Calu3 (cell line): ENCODE data around the gene DBF4B. TPM values are rescaled to one million over a fixed set of nuclear protein-coding genes. Genes with fewer than 3 reads are reported as not detected.
A peak's percentile ranks its signal among the peaks of the same experiment; 100 is the strongest.

Experiments
- BruUV-seq: library from RNA; stranded (reverse); fragments of 400-500 nt; replicated peaks from 2 replicates; lab custom pipeline; 2021; lab: Mats Ljungman, UMichigan
- CTCF ChIA-PET: fragments of 300-600 bp; sonication (Branson Sonifier 250); formaldehyde crosslinking; loops from one replicate; lab custom pipeline; 2022; ENCODE audit warnings: antibody characterized with exemption; lab: Charles Lee
- DNase-seq: peaks from one replicate; pipeline ENCODE4 v3.0.0; 2022
- H3K27ac Mint-ChIP-seq: one replicate; pipeline ENCODE4 v1.8.0; 2022; ENCODE audit warnings: mixed read lengths; ENCODE audit not compliant: unreplicated experiment
- H3K27me3 Mint-ChIP-seq: one replicate; pipeline ENCODE4 v1.8.0; 2022; ENCODE audit warnings: mixed read lengths; ENCODE audit not compliant: unreplicated experiment
- H3K36me3 Mint-ChIP-seq: one replicate; pipeline ENCODE4 v1.8.0; 2022; ENCODE audit warnings: mild to moderate bottlenecking, moderate library complexity, mixed read lengths; ENCODE audit not compliant: insufficient read depth, unreplicated experiment
- H3K4me1 Mint-ChIP-seq: one replicate; pipeline ENCODE4 v1.8.0; 2022; ENCODE audit warnings: mild to moderate bottlenecking, low read depth, mixed read lengths; ENCODE audit not compliant: unreplicated experiment
- H3K4me3 Mint-ChIP-seq: one replicate; pipeline ENCODE4 v1.8.0; 2022; ENCODE audit warnings: mild to moderate bottlenecking, low read depth, moderate library complexity, mixed read lengths; ENCODE audit not compliant: unreplicated experiment
- H3K9me3 Mint-ChIP-seq: one replicate; pipeline ENCODE4 v1.8.0; 2022; ENCODE audit warnings: low read depth, mixed read lengths; ENCODE audit not compliant: unreplicated experiment
- intact Hi-C: fragments of 100-400 bp; cut with micrococcal nuclease; formaldehyde crosslinking; loops from one replicate; pipeline ENCODE4 v1.10.0; 2022; ENCODE audit not compliant: unreplicated experiment
- total RNA-seq: library from RNA; stranded (reverse); gene quantifications from 2 replicates; pipeline ENCODE4 v1.2.3, GENCODE V29; 2022
- TF ChIP-seq, protein P1 (sequence below): fragments of 200-600 bp; IDR thresholded peaks from one replicate; pipeline ENCODE4 v1.8.0; 2022; ENCODE audit warnings: antibody characterized with exemption; ENCODE audit not compliant: unreplicated experiment

The DBF4B gene
- total RNA-seq, 1 experiment from 2014 or later, result 47.4 TPM

DNA sequence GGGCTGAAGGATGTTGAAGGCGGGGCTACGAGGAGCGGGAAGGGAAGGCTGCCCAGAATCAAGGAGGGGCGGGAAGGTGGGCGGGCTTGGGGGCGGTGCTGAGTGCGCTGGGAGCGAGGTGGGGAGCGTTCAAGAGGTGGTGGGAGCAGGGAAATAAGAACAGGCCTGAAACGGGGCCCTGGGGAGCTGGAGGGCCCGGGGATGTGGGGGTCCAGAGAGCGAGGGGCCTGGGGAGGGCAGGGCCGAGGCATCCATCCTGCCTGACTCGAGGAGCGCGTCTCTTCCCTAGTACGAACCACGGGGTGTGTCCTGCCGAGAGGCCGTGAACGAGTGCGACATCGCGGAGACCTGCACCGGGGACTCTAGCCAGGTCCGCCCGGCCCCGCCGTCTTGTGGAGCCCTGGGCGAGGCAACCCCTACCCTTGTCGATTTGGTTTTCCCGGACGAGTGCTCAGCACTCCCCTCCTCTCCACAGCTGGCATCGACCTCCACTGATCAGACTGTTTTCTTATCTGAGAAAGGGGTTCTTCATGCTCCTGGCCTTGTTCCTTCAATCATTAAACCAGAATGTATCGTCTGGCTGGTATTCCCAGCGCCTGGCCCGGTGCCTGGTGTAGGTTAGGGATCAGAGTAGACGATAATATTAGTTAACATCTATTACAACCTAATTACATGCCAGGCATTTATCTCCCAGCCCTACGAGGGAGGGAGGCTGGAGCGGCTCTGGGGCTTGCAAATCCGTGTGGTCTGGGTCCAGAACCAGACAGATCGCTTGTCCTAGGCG, 67.6 kb downstream of the DBF4B start:
- peak overlapping the region; percentile 36 for H3K27ac Mint-ChIP-seq
- intact Hi-C loops, result loop anchor here (1.0 to 10.0 kb wide), 3 partner anchors 61 to 359 kb away; partner anchors contain the start of genes ACBD4 and PLCD3
- peaks cover 51% of the 10 kb centered on the region for H3K27me3 Mint-ChIP-seq
- no TSS peak for BruUV-seq
- peak overlapping the region; percentile 86 for H3K4me3 Mint-ChIP-seq
- no peaks in the 10 kb centered on the region for H3K9me3 Mint-ChIP-seq
- TF ChIP-seq, protein P1, sequence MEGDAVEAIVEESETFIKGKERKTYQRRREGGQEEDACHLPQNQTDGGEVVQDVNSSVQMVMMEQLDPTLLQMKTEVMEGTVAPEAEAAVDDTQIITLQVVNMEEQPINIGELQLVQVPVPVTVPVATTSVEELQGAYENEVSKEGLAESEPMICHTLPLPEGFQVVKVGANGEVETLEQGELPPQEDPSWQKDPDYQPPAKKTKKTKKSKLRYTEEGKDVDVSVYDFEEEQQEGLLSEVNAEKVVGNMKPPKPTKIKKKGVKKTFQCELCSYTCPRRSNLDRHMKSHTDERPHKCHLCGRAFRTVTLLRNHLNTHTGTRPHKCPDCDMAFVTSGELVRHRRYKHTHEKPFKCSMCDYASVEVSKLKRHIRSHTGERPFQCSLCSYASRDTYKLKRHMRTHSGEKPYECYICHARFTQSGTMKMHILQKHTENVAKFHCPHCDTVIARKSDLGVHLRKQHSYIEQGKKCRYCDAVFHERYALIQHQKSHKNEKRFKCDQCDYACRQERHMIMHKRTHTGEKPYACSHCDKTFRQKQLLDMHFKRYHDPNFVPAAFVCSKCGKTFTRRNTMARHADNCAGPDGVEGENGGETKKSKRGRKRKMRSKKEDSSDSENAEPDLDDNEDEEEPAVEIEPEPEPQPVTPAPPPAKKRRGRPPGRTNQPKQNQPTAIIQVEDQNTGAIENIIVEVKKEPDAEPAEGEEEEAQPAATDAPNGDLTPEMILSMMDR, result no peak
- DNase-seq, result peak; percentile 100
- CTCF ChIA-PET, result interaction anchor here (0.6 to 1.9 kb wide), 20 partner anchors 16 to 1326 kb away, joined by 3 to 18 read pairs (median 5); partner anchors contain the start of genes ATXN7L3 and EFTUD2
- H3K4me1 Mint-ChIP-seq, result peaks cover 7% of the 10 kb centered on the region
- peaks cover 44% of the 10 kb centered on the region for H3K36me3 Mint-ChIP-seq

- DNase-seq, result no peak
- CTCF ChIA-PET, result interaction anchor here (0.5 to 5.1 kb wide), 6 partner anchors 22 to 108 kb away, joined by 4 to 65 read pairs (median 6); no protein-coding TSS in a partner anchor
- no TSS peak for BruUV-seq
- Mint-ChIP-seq H3K4me1 (peaks cover 7% of the 10 kb centered on the region), H3K4me3 (peak overlapping the region; percentile 86), H3K27me3 (peaks cover 44% of the 10 kb centered on the region), H3K36me3 (peaks cover 44% of the 10 kb centered on the region), H3K27ac (no peak overlapping the region), H3K9me3 (no peaks in the 10 kb centered on the region)
- TF ChIP-seq, protein P1, result no peak
- intact Hi-C loops, result loop anchor here (10.0 kb wide), 1 partner anchor 358 kb away; the partner anchor contains the start of genes ACBD4 and PLCD3
Observed at GRCh38 chr17:44776628-44777393, 68.3 kb downstream of the DBF4B start.

GRCh38 chr17:44777394-44778348, 69.2 kb downstream of the DBF4B start:
- no peak for DNase-seq
- no peak overlapping the region for H3K27ac Mint-ChIP-seq
- peaks cover 35% of the 10 kb centered on the region for H3K27me3 Mint-ChIP-seq
- H3K4me1 Mint-ChIP-seq, result peaks cover 7% of the 10 kb centered on the region
- BruUV-seq, result no TSS peak
- peak overlapping the region; percentile 86 for H3K4me3 Mint-ChIP-seq
- TF ChIP-seq, protein P1, result peak; percentile 36
- CTCF ChIA-PET, result interaction anchor here (0.5 to 5.1 kb wide), 9 partner anchors 23 to 274 kb away, joined by 4 to 65 read pairs (median 8); no protein-coding TSS in a partner anchor
- intact Hi-C loops, result loop anchor here (2.0 to 10.0 kb wide), 2 partner anchors 51 to 357 kb away; partner anchors contain the start of genes ACBD4 and PLCD3
- H3K9me3 Mint-ChIP-seq, result no peaks in the 10 kb centered on the region
- H3K36me3 Mint-ChIP-seq, result peaks cover 44% of the 10 kb centered on the region
